A673 (cell line): ENCODE data around the gene COL11A1. TPM values are rescaled to one million over a fixed set of nuclear protein-coding genes. Genes with fewer than 3 reads are reported as not detected.

Experiments
- BruUV-seq: library from RNA; stranded (reverse); fragments of 400-500 nt; replicated peaks from 2 replicates; lab custom pipeline; 2021; lab: Mats Ljungman, UMichigan
- CTCF ChIA-PET: fragments of 300-600 bp; sonication (Branson Sonifier 250); formaldehyde crosslinking; loops from one replicate; lab custom pipeline; 2022; ENCODE audit warnings: antibody characterized with exemption; lab: Charles Lee
- POLR2A ChIA-PET: fragments of 300-600 bp; sonication (Branson Sonifier 250); formaldehyde crosslinking; loops from one replicate; lab custom pipeline; 2022; ENCODE audit warnings: antibody characterized with exemption; ENCODE audit not compliant: low non-redundant PET; lab: Charles Lee
- DNase-seq: peaks from one replicate; pipeline ENCODE4 v3.0.0-alpha.2; 2015; ENCODE audit warnings: low spot score
- H3K27ac ChIP-seq: fragments of 200-600 bp; sonication (generic); 2 replicates; pipeline ENCODE4 v1.5.1; 2016; ENCODE audit warnings: mixed run types, low read depth, mild to moderate bottlenecking, mixed read lengths, antibody characterized with exemption, low read length; ENCODE audit not compliant: poor library complexity, severe bottlenecking
- H3K27me3 ChIP-seq: fragments of 200-600 bp; sonication (generic); replicated peaks from 2 replicates; pipeline ENCODE4 v1.6.1; 2017; ENCODE audit warnings: mixed run types, low read depth, mild to moderate bottlenecking, mixed read lengths, antibody characterized with exemption, low read length; ENCODE audit not compliant: insufficient read depth, poor library complexity
- H3K36me3 ChIP-seq: fragments of 200-600 bp; sonication (generic); 2 replicates; pipeline ENCODE4 v1.6.1; 2016; ENCODE audit warnings: mixed run types, mild to moderate bottlenecking, mixed read lengths, antibody characterized with exemption, low read length; ENCODE audit not compliant: insufficient read depth, poor library complexity, severe bottlenecking
- H3K4me1 ChIP-seq: fragments of 200-600 bp; sonication (generic); 2 replicates; pipeline ENCODE4 v1.6.1; 2017; ENCODE audit warnings: mixed run types, mild to moderate bottlenecking, mixed read lengths, antibody characterized with exemption, low read length; ENCODE audit not compliant: insufficient read depth, poor library complexity, severe bottlenecking
- H3K4me3 ChIP-seq: fragments of 200-600 bp; sonication (generic); 2 replicates; pipeline ENCODE4 v1.5.1; 2016; ENCODE audit warnings: low read depth, mixed run types, mild to moderate bottlenecking, mixed read lengths, low read length; ENCODE audit not compliant: poor library complexity, severe bottlenecking
- H3K9me3 ChIP-seq: fragments of 200-600 bp; sonication (generic); 2 replicates; pipeline ENCODE4 v1.6.1; 2016; ENCODE audit warnings: mixed run types, low read depth, mild to moderate bottlenecking, mixed read lengths, antibody characterized with exemption, low read length; ENCODE audit not compliant: poor library complexity, severe bottlenecking
- CTCF ChIP-seq: fragments of 300-800, 200-600 bp; sonication (generic); conservative IDR thresholded peaks from 2 replicates; pipeline ENCODE4 v1.5.1; 2017; ENCODE audit warnings: low read depth, mild to moderate bottlenecking, antibody characterized with exemption, low read length, moderate library complexity, mixed read lengths
- EZH2 ChIP-seq: fragments of 200-600 bp; sonication (generic); IDR thresholded peaks from 2 replicates; pipeline ENCODE4 v1.6.1; 2017; ENCODE audit warnings: borderline replicate concordance, low read depth, mild to moderate bottlenecking, mixed read lengths, antibody characterized with exemption, low read length; ENCODE audit not compliant: poor library complexity, severe bottlenecking
- intact Hi-C: fragments of 100-400 bp; cut with micrococcal nuclease; formaldehyde crosslinking; loops from one replicate; pipeline ENCODE4 v1.10.0; 2022; ENCODE audit not compliant: unreplicated experiment
- total RNA-seq: library from RNA; stranded (reverse); gene quantifications from 2 replicates; pipeline ENCODE4 v1.2.3, GENCODE V29; 2021

Gene COL11A1
- total RNA-seq, 1 experiment from 2014 or later = 0.37 TPM

DNA sequence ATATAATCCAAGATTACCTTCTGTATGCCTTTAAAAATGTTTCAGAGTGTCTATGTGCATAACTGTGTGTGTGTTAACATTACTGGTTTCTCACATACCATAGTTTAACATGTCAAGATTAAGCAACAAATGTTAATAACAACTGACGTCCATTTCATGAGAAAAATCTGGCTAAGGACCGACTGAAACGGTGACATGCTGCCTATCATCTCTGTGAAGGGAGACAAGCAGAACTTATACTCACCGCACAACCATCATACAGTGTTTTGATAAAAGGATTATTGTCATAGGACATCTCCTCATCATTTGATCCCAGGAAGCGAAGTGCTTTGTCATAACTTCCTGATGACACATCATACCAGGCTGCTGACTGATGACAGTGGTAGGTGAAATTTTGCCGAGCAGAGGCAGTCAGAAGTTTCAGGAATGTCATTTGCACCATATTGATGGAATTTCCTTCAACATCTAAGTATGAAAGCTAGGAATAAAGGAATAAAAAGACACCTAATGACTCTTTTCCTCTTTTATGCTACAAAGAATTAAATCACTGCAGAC is 228.8 kb downstream of the COL11A1 start:
- H3K9me3 ChIP-seq = no peaks in the 10 kb centered on the region
- no peaks in the 10 kb centered on the region for H3K27me3 ChIP-seq
- DNase-seq = peak; percentile 73
- no peaks in the 10 kb centered on the region for H3K36me3 ChIP-seq
- ChIA-PET POLR2A (no interaction called here), CTCF (no interaction called here)
- TF ChIP-seq EZH2 (no peak), CTCF (no peak)
- intact Hi-C loops = no loop called here
- H3K4me3 ChIP-seq = no peak overlapping the region
- no peak overlapping the region for H3K27ac ChIP-seq
- TSS peak; percentile 64 for BruUV-seq
- H3K4me1 ChIP-seq = peaks cover 6% of the 10 kb centered on the region

GRCh38 chr1:102875756-102876155 is 232.6 kb downstream of the COL11A1 start:
- Histone ChIP-seq H3K36me3 (no peaks in the 10 kb centered on the region), H3K4me3 (no peak overlapping the region), H3K27ac (no peak overlapping the region), H3K9me3 (peaks cover 5% of the 10 kb centered on the region), H3K27me3 (no peaks in the 10 kb centered on the region), H3K4me1 (no peaks in the 10 kb centered on the region)
- DNase-seq = no peak
- BruUV-seq = no TSS peak
- no peak for TF ChIP-seq CTCF
- no peak for TF ChIP-seq EZH2
- CTCF ChIA-PET = no interaction called here
- POLR2A ChIA-PET = no interaction called here
- intact Hi-C loops = no loop called here

DNA sequence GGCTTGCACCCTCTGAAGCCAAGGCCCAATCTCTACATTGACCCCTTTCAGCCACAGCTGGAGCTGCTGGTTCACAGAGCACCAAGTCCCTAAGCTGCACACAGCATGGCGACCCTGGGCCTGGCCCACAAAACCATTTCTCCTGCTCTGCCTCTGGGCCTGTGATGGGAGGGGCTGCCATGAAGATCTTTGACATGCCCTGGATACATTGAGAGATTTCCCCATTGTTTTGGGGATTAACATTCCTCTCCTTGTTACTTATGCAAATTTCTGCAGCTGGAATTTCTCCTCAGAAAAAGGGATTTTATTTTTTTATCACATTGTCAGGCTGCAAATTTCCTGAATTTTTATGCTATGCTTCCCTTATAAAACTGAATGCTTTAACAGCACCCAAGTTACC is 235.8 kb downstream of the COL11A1 start:
- CTCF ChIA-PET = no interaction called here
- intact Hi-C loops = no loop called here

More for the DNA sequence above, 235.8 kb downstream of the COL11A1 start:
- H3K4me1 ChIP-seq = no peaks in the 10 kb centered on the region
- peak; percentile 27 for DNase-seq
- no peaks in the 10 kb centered on the region for H3K36me3 ChIP-seq
- no peak for TF ChIP-seq EZH2
- no peak for TF ChIP-seq CTCF
- H3K4me3 ChIP-seq = no peak overlapping the region
- peaks cover 5% of the 10 kb centered on the region for H3K9me3 ChIP-seq
- no TSS peak for BruUV-seq
- no peak overlapping the region for H3K27ac ChIP-seq
- POLR2A ChIA-PET = no interaction called here
- no peaks in the 10 kb centered on the region for H3K27me3 ChIP-seq
